ENCODE results near the gene JPH4.

- no peak for TF ChIP-seq EZH2 (IDR thresholded peaks at IDR 0.05; ENCODE audit: low read length)
- no peak for TF ChIP-seq CTCF (optimal IDR thresholded peaks at IDR 0.05 in 1 of 3, IDR thresholded peaks at IDR 0.05 in 1 of 3, conservative IDR thresholded peaks at IDR 0.05 in 1 of 3; ENCODE audit: extremely low read depth in 1 of 3, insufficient read depth in 2 of 3, low read length in 3 of 3)
Measured at GRCh38 chr14:23522643-23523198, 55.9 kb downstream of the JPH4 start.

Data from keratinocyte (primary cell).